ENCODE results near the gene PAK2. TPM values are rescaled to one million over a fixed set of nuclear protein-coding genes. Genes with fewer than 3 reads are reported as not detected.

The PAK2 gene
- total RNA-seq, 1 donor from 2014 or later, result 41.3 TPM

DNA sequence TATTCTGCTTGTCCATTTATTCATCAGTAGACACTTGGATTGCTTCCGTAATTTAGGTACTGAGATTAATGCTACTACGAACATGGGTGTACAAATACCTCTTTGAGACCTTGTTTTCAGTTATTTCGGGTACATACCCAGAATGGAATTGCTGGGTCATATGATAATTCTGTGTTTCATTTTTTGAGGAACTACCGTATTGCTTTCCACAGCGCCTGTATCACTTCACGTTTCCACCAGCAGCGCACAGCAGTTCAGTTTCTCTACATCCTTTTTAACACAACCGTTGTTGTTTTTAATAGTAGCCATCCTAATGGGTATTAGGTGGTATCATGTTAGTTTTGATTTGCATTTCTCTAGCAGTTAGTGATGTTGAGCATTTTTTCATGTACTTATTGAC lies 9.5 kb downstream of the PAK2 start:
- Histone ChIP-seq H3K36me3 (no peaks in the 10 kb centered on the region), H3K4me3 (no peak overlapping the region), H3K4me1 (peaks cover 5% of the 10 kb centered on the region), H3K9me3 (no peaks in the 10 kb centered on the region), H3K27me3 (no peaks in the 10 kb centered on the region), H3K27ac (no peak overlapping the region)
- DNase-seq (ENCODE audit: extremely low spot score in 2 of 2), result no peak
- intact Hi-C loops (cut with DNase I), result no loop called here
- TF ChIP-seq CTCF (IDR thresholded peaks at IDR 0.05) (no peak), POLR2AphosphoS5 (IDR thresholded peaks at IDR 0.05; ENCODE audit: insufficient read depth in 1 of 2, low read depth in 1 of 2) (no peak), POLR2A (IDR thresholded peaks at IDR 0.05) (no peak)

- DNase-seq (ENCODE audit: extremely low spot score in 2 of 2), result no peak
- peaks cover 8% of the 10 kb centered on the region for H3K4me1 ChIP-seq
- H3K4me3 ChIP-seq, result no peak overlapping the region
- peaks cover 0 to 4% of the 10 kb centered on the region in 2 donors for H3K36me3 ChIP-seq
- no peaks in the 10 kb centered on the region for H3K27me3 ChIP-seq
- H3K27ac ChIP-seq, result no peak overlapping the region
- peaks cover 4% of the 10 kb centered on the region for H3K9me3 ChIP-seq
- intact Hi-C loops (cut with DNase I), result no loop called here
- TF ChIP-seq POLR2AphosphoS5 (IDR thresholded peaks at IDR 0.05; ENCODE audit: insufficient read depth in 1 of 2, low read depth in 1 of 2), result no peak
- no peak for TF ChIP-seq POLR2A (IDR thresholded peaks at IDR 0.05)
- no peak for TF ChIP-seq CTCF (IDR thresholded peaks at IDR 0.05)
Measured at GRCh38 chr3:196753201-196753600, 13.5 kb downstream of the PAK2 start.

- H3K36me3 ChIP-seq, result peaks cover 0 to 4% of the 10 kb centered on the region in 2 donors
- H3K4me1 ChIP-seq, result peaks cover 8% of the 10 kb centered on the region
- intact Hi-C loops (cut with DNase I), result no loop called here
- DNase-seq (ENCODE audit: extremely low spot score in 2 of 2), result no peak
- no peak for TF ChIP-seq POLR2A (IDR thresholded peaks at IDR 0.05)
- no peak for TF ChIP-seq POLR2AphosphoS5 (IDR thresholded peaks at IDR 0.05; ENCODE audit: insufficient read depth in 1 of 2, low read depth in 1 of 2)
- no peak for TF ChIP-seq CTCF (IDR thresholded peaks at IDR 0.05)
- H3K9me3 ChIP-seq, result peaks cover 4% of the 10 kb centered on the region
- no peak overlapping the region for H3K27ac ChIP-seq
- H3K4me3 ChIP-seq, result no peak overlapping the region
- no peaks in the 10 kb centered on the region for H3K27me3 ChIP-seq
Measured at GRCh38 chr3:196754091-196754981, 14.7 kb downstream of the PAK2 start.

DNA sequence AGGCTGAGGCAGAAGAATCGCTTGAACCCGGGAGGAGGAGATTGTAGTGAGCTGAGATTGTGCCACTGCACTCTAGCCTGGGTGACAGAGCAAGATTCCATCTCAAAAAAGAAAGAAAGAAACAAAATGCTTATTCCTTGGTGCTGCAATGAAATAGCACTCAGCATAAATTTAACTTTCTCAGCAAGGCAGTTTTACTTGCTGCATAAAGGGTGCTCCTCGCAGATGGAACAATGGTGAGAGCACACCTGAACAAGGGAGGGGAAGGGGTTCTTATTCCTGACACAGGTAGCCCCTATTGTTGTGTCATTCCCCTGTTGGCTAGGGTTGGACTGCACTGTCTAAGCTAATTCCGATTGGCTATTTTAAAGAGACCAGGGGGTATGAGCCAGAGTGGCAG lies 17.1 kb downstream of the PAK2 start:
- Histone ChIP-seq H3K9me3 (peaks cover 4% of the 10 kb centered on the region), H3K36me3 (peaks cover 0 to 4% of the 10 kb centered on the region in 2 donors), H3K4me1 (peaks cover 8% of the 10 kb centered on the region), H3K27me3 (no peaks in the 10 kb centered on the region), H3K4me3 (no peak overlapping the region), H3K27ac (no peak overlapping the region)
- intact Hi-C loops (cut with DNase I), result no loop called here
- TF ChIP-seq POLR2A (IDR thresholded peaks at IDR 0.05) (no peak), CTCF (IDR thresholded peaks at IDR 0.05) (no peak), POLR2AphosphoS5 (IDR thresholded peaks at IDR 0.05; ENCODE audit: insufficient read depth in 1 of 2, low read depth in 1 of 2) (no peak)
- no peak for DNase-seq (ENCODE audit: extremely low spot score in 2 of 2)

All from vagina (tissue), 2 donors.